AG04450 (cell line): Measurements from ENCODE around the gene ITGAE. TPM values are rescaled to one million over a fixed set of nuclear protein-coding genes. Genes with fewer than 3 reads are reported as not detected.

Experiments
- CTCF ChIA-PET: fragments of 300-600, 350-600 bp; formaldehyde crosslinking; extraction: SDS; loops from one replicate; lab custom pipeline; 2022; ENCODE audit warnings: antibody characterized with exemption, inconsistent platforms; lab: Charles Lee
- POLR2A ChIA-PET: fragments of 350-600 bp; formaldehyde crosslinking; extraction: SDS; loops from one replicate; lab custom pipeline; 2021; ENCODE audit warnings: antibody characterized with exemption, inconsistent platforms; lab: Yijun Ruan, JAX
- DNase-seq: peaks from one replicate; pipeline ENCODE4 v3.0.0-alpha.2; 2011; ENCODE audit warnings: low read depth, low spot score
- H3K27ac ChIP-seq: one replicate; pipeline ENCODE4 v1.5.1; 2012; ENCODE audit warnings: low read depth, low read length, control low read depth
- H3K27me3 ChIP-seq: one replicate; pipeline ENCODE4 v1.6.0; 2012; ENCODE audit warnings: low read length; ENCODE audit not compliant: control insufficient read depth, insufficient read depth
- H3K4me3 ChIP-seq: 2 replicates; pipeline ENCODE4 v1.5.1; 2011; ENCODE audit warnings: mild to moderate bottlenecking, low read depth, low read length, control low read depth
- H3K9me3 ChIP-seq: 2 replicates; pipeline ENCODE4 v1.5.1; 2012; ENCODE audit warnings: low read length; ENCODE audit not compliant: control insufficient read depth, insufficient read depth
- CTCF ChIP-seq: IDR thresholded peaks from 2 replicates; pipeline ENCODE4 v1.5.1; 2011; ENCODE audit warnings: low read depth, low read length, control low read depth, inconsistent platforms
- polyA plus RNA-seq: library from polyadenylated mRNA; depleted of rRNA; stranded (reverse); fragments of >200 nt; gene quantifications from 2 replicates; pipeline ENCODE4 v1.2.3, GENCODE V29; 2011

Gene ITGAE
- polyA plus RNA-seq, 1 experiment = 98.1 TPM

GRCh38 chr17:3766779-3767178, 34.2 kb downstream of the ITGAE start:
- DNase-seq = no peak
- Histone ChIP-seq H3K27ac (no peak overlapping the region), H3K4me3 (no peak overlapping the region), H3K9me3 (peaks cover 14% of the 10 kb centered on the region), H3K27me3 (no peaks in the 10 kb centered on the region)
- ChIA-PET POLR2A (no interaction called here), CTCF (no interaction called here)
- TF ChIP-seq CTCF = no peak

DNA sequence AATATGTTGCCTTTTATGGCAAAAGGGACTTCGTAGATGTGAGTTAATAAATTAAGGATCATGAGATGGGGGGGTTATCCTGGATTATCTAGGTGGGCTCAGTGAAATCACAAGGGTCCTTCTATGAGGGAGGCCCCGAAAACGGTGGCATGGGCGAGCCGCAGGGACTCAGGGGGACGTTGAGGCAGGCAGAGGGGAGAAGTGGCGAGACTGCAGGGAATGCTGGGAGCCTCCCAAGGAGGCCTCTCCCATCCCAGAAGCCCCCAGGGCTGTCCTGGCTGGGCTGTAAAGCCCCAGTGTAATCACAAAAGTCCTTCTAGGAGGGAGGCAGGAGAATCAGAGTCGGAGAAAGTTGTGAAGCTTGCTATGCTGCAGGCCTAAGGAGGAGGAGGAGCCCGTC, 35.0 kb downstream of the ITGAE start:
- no peak overlapping the region for H3K4me3 ChIP-seq
- peaks cover 14% of the 10 kb centered on the region for H3K9me3 ChIP-seq
- DNase-seq = no peak
- POLR2A ChIA-PET = no interaction called here
- H3K27ac ChIP-seq = no peak overlapping the region
- no peak for TF ChIP-seq CTCF
- CTCF ChIA-PET = no interaction called here
- peaks cover 4% of the 10 kb centered on the region for H3K27me3 ChIP-seq

GRCh38 chr17:3763777-3764170, 37.2 kb downstream of the ITGAE start:
- POLR2A ChIA-PET = no interaction called here
- Histone ChIP-seq H3K27ac (no peak overlapping the region), H3K27me3 (peaks cover 7% of the 10 kb centered on the region), H3K4me3 (no peak overlapping the region), H3K9me3 (peaks cover 24% of the 10 kb centered on the region)
- DNase-seq = no peak
- CTCF ChIA-PET = no interaction called here
- TF ChIP-seq CTCF = no peak

- H3K27ac ChIP-seq = no peak overlapping the region
These were observed 37.8 kb downstream of the ITGAE start for GRCh38 chr17:3762922-3763776.

More at GRCh38 chr17:3762922-3763776, 37.8 kb downstream of the ITGAE start:
- Histone ChIP-seq H3K4me3 (no peak overlapping the region), H3K9me3 (peaks cover 21% of the 10 kb centered on the region), H3K27me3 (peaks cover 7% of the 10 kb centered on the region)
- no peak for TF ChIP-seq CTCF
- CTCF ChIA-PET = no interaction called here
- DNase-seq = no peak
- POLR2A ChIA-PET = no interaction called here
